Fibroblast of peridontal ligament (primary cell): Measurements from ENCODE around the gene RPL5.

Experiments used
- DNase-seq: peaks from one replicate; pipeline ENCODE4 v3.0.0-alpha.2; 2010; ENCODE audit errors: extremely low read depth

RPL5 gene

DNA sequence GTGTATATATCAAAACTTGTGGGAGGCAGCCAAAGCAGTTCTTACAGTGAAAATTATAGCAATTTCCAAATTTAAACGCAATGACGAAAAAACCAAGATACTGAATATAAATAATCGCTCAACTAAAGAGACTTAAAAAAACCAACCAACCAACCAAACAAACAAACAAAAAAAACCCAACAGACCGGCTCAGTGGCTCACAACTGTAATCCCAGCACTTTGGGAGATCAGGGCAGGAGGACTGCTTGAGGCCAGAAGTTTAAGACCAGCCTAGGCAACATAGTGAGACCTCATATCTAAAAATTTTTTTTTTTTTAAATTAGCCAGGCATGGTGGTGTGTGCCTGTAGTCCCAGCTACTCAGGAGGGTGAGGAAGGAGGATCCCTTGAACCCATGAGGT, 23.4 kb downstream of the RPL5 start:
- DNase-seq = no peak

DNA sequence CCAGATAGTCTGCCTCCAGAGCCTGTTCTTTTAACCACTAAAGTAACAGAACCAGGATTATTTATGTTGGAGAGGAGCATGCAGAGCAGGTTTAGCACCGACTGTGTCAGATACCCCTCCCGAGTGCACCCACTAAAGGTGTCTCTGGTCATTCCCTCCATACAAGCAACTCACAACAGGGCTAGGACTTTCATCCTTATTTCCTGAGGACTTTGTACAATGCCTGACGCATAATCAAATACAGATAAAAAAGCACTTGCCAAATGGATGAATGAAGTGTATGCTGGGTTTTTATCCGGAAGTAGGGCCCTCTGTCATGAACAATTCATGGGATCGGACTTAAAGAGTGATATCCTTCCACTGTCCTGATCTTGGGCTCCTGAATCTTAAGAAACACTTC, 26.0 kb downstream of the RPL5 start:
- no peak for DNase-seq

DNA sequence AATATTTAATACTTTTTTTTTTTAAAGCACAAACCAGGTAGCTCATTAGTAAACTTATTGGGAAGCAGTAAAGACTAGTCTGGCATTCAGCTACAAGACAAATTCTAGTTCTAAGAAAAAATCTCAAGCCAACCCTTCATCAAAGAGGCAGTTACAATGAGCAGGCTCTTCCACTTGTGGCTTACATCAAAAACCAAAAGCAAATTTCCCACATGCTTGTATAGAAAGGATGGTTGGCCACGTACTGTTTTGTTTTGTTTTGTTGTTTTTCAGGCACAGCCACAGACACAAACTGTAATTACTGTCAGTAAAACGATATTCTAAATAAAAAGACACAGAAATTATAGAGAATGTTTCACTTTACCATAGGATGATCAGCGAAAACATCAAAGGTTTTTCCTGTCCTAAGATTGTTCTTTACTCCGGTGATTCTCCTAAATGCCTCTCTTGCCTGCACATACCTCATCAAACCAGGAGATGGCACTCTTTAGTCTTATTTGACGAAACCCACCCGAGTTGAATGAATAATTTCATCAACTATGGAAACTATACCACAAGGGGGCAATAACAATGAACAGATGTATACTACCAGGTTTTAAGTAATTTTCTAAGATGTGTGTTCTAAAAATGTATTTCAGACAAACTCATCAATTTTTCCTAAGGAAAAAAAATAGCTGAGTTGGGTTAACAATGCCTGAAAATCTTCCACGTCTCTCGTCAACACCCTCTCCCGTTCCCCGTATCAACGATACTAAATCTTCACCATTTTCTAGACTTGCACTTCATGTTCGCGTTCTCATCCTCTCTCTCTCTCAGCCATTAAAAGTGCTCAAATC, 26.9 kb downstream of the RPL5 start:
- DNase-seq = peak; percentile 95

- DNase-seq = no peak
These were observed 27.7 kb downstream of the RPL5 start for GRCh38 chr1:92859400-92860039.

DNA sequence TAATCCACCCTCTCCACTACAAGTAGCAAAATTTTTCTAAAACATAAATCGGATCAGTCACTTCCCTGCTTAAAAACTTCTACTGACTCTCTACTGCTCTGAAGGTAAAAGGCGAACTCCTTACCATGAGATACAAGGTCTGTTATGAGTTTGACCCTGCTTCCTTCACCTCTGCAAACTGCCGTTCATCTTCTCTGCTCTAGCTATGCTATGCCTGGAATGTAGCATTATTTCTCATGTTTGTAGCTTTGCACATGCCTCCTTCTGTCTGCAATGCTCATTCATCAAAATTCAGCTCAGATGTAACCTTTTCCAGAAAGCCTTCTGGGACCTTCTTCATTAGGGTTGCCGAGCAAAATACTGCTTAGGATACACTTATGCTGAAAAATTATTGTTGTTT, 30.8 kb downstream of the RPL5 start:
- DNase-seq = no peak

DNA sequence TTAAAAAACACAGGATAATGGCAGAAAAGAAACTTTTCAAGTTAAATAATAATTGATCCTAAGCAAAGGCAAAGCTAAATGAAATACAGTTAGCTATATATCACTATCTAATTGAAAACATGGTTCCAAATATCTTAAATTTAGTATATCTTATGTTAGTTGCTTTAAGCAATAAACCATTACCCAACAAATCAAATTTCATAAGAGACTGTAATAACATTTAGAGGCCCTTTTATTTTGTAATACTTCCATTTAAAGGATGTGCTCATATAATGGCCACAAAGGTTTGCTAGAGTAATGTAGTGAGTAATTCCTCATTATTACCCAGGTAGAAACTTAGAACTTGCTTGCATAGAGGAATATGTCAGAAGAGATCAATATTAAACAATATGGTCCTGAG, 32.3 kb downstream of the RPL5 start:
- DNase-seq = no peak

- no peak for DNase-seq
These were observed 38.8 kb downstream of the RPL5 start for GRCh38 chr1:92870591-92870990.

DNA sequence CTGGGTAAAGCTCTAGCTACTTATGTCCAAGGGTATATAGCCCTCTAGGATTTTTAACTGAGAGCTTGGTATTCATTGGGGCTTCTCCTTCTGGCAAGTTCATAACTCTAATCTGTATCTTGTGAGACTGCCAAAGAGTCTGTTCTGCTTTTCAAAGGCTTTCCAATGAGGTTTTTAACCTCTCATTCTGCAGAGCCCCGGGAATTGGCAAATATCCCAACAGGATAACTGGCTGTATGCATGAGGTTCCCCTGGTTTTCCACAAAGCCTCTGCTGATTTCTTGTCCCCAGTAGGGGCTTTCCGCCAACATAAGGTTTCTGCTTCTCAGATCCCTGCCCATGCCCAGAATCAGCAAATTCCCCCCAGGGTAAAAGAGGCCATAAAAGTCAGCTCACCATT, 40.9 kb downstream of the RPL5 start:
- DNase-seq = no peak

DNA sequence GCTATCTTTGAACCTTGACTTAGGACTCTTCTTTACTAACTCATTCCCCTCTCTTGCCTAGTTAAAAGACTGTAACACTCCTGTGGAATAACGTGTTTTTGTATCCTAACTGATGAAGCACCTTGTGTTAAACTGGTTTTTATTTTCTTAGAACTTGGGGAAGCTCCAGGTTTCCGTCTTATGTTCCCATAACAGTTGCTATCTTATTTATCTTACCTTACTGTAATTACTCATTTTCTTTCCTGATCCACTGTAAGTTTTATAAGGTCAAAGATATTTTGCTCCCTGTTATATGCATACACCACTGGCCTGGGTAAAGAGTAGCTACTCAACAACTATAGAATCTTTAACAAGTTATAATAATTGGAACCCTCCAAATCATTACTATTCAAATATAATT, 43.1 kb downstream of the RPL5 start:
- no peak for DNase-seq

DNA sequence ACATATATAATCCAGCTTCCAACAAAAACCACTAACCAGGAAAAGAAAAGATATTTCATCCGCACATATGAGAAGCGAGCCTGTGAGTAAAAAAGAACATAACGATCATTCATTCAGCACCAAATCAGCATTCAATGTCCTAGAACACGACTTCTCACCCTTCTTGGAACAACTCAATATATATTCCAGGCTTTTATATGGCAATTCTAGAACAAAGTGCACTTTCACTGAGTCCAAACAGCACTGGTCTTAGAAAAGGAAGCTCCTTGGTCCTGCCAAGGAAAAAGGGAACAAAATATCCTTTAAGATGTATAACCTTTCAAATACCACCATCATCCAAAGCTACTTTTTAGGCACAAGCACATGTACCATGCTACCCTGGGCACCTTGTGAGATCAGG, 44.5 kb downstream of the RPL5 start:
- no peak for DNase-seq

GRCh38 chr1:92877081-92877711, 45.4 kb downstream of the RPL5 start:
- DNase-seq = peak; percentile 19

GRCh38 chr1:92877792-92878191, 46.0 kb downstream of the RPL5 start:
- DNase-seq = peak; percentile 50

DNA sequence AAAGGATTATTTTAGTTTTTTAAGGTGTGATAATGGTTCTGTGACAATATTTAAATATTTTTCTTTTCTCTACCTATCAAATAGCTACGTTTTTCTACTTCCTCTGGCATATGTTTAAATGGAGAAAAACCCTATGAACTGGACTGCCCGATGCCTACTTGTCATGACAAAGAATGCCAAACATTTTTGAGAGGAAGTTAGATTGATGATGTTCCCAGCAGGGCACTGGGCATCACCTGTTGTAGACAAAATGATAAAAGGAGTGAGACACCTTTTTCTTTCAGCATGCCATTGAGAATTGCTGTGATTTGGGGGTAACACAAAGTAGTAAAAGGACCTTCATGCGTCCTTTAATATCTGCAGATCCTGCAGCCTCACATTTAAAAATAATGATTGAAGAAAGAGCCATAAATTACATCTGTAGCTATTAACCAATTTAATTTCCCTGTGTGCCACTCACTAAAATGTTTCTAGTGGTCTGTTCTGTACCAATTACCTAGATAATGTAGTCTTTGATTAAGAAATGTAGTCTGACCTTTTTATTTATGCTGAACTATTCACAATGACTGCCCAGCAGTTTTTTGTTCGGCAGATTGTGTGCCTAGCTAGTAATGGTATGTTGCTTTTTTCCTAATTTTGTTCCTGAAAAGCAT, 47.6 kb downstream of the RPL5 start:
- DNase-seq = no peak

GRCh38 chr1:92881391-92881790, 49.6 kb downstream of the RPL5 start:
- no peak for DNase-seq

- DNase-seq = no peak
These were observed 51.0 kb downstream of the RPL5 start for GRCh38 chr1:92882819-92883218.

DNA sequence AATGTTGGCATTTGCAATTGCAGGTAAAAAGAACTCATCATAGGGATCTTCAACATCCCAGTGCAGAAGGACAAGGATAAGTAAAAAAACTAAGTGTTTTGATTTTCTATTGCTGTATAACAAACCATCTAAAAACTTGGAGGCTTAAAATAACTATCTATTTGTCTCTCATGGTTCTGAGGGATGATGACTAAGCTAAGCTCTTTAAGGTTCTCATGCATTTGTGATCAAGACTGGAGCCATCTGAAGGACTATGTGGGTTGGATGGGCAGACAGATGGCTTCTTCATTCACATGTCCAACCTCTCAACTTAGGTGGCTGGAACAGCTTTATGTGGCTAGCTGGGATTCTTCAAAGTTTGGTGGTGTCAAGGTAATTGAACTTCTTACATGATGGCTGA, 51.5 kb downstream of the RPL5 start:
- no peak for DNase-seq

DNA sequence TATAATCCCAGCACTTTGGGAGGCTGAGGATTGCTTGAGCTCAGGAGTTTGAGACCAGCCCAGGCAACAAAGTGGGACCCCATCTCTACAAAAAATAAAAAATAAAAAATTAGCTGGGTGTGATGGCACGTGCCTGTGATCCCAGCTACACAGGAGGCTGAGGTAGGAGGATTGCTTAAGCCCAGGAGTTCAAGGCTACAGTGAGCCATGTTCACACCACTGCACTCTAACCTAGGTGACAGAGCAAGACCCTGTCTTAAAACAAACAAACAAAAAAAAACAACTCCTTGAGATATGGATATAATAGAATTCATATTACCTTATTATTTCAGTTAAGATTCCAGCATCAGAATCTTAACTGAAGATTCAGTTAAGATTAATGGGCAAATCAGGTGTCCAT, 52.4 kb downstream of the RPL5 start:
- DNase-seq = no peak

DNA sequence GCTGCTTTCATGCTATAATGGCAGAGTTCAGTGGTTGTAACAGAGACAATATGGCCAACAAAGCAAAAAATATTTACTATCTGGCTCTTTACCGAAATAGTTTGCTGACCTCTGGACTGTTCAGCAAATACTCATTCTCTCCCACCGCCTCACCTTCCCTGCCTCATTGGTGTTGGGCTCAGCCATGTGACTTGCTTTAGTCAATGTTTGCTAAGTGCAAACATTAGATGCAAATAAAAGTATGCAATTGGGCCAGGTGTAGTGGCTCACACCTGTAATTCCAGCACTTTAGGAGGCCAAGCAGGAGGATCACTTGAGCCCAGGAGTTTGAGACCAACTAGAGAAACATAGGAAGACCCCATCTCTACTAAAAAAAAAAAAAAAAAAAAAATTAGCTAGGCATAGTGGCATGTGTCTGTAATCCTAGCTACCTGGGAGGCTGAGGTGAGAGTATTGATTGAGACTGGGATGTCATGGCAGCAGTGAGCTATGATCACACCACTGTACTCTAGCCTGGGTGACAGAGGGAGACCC, 55.1 kb downstream of the RPL5 start:
- DNase-seq = no peak

GRCh38 chr1:92887465-92887864, 55.6 kb downstream of the RPL5 start:
- DNase-seq = no peak
